Thoracic aorta (tissue), 2 donors: ENCODE results near the gene KCNJ6. TPM values are rescaled to one million over a fixed set of nuclear protein-coding genes. Genes with fewer than 3 reads are reported as not detected.

Experiments
- ATAC-seq: fragments of 150-250 bp; one replicate; pipeline ENCODE4 v1.8.0; 2017; ENCODE audit warnings: low read depth; ENCODE audit not compliant: insufficient number of reproducible peaks, low FRiP score
- DNase-seq: peaks from one replicate; pipeline ENCODE4 v3.0.0-alpha.2; 2020; ENCODE audit warnings: low spot score
- H3K27ac ChIP-seq, 2 donors: fragments of 200-600 bp; sonication (generic); 1 replicate in 1 of 2; 2 replicates in 1 of 2; pipeline ENCODE4 v1.5.1; 2016; ENCODE audit warnings: mild to moderate bottlenecking in 2 of 2, moderate library complexity in 2 of 2
- H3K27me3 ChIP-seq: fragments of 200-600 bp; sonication (generic); replicated peaks from 2 replicates; pipeline ENCODE4 v1.6.0; 2016; ENCODE audit warnings: mild to moderate bottlenecking; ENCODE audit not compliant: insufficient read depth
- H3K36me3 ChIP-seq: fragments of 200-600 bp; sonication (generic); one replicate; pipeline ENCODE4 v1.5.1; 2016
- H3K4me1 ChIP-seq, 2 donors: fragments of 200-600 bp; sonication (generic); 1 replicate in 1 of 2; 2 replicates in 1 of 2; pipeline versions ENCODE4 v1.5.1 to v1.6.0; 2016; ENCODE audit warnings: low read depth in 2 of 2, mild to moderate bottlenecking in 1 of 2; ENCODE audit not compliant: control insufficient read depth in 1 of 2
- H3K4me3 ChIP-seq: fragments of 200-600 bp; sonication (generic); 2 replicates; pipeline ENCODE4 v1.5.1; 2016; ENCODE audit warnings: mild to moderate bottlenecking
- H3K9me3 ChIP-seq: fragments of 200-600 bp; sonication (generic); 2 replicates; pipeline ENCODE4 v1.5.1; 2016
- CTCF ChIP-seq: fragments of 200-600 bp; sonication (generic); IDR thresholded peaks from one replicate; pipeline ENCODE4 v1.5.1; 2019; ENCODE audit warnings: antibody characterized with exemption
- total RNA-seq, 2 donors: library from RNA; depleted of rRNA; stranded (reverse); fragments of >200 nt; gene quantifications; one replicate each; pipeline versions ENCODE4 v1.1.0 to v1.2.3, GENCODE V29; 2016

Gene KCNJ6
- total RNA-seq, 2 donors from 2014 or later, result not detected

GRCh38 chr21:37704751-37705150 is 211.5 kb downstream of the KCNJ6 start:
- DNase-seq, result no peak

GRCh38 chr21:37702241-37702640 is 214.0 kb downstream of the KCNJ6 start:
- Histone ChIP-seq H3K27me3 (no peaks in the 10 kb centered on the region), H3K4me1 (no peaks in the 10 kb centered on the region), H3K36me3 (no peaks in the 10 kb centered on the region), H3K27ac (no peak overlapping the region), H3K4me3 (no peak overlapping the region), H3K9me3 (no peaks in the 10 kb centered on the region)
- DNase-seq (no peak), ATAC-seq (no peak)
- TF ChIP-seq CTCF, result no peak

More at GRCh38 chr21:37704751-37705150, 211.5 kb downstream of the KCNJ6 start:
- Histone ChIP-seq H3K27ac (no peak overlapping the region), H3K4me1 (no peaks in the 10 kb centered on the region), H3K36me3 (no peaks in the 10 kb centered on the region), H3K4me3 (no peak overlapping the region), H3K9me3 (no peaks in the 10 kb centered on the region), H3K27me3 (no peaks in the 10 kb centered on the region)
- no peak for TF ChIP-seq CTCF
- no peak for ATAC-seq

GRCh38 chr21:37700641-37701202 is 215.5 kb downstream of the KCNJ6 start:
- ATAC-seq, result no peak
- H3K36me3 ChIP-seq, result no peaks in the 10 kb centered on the region
- TF ChIP-seq CTCF, result peak; percentile 75

GRCh38 chr21:37699024-37699775 is 217.1 kb downstream of the KCNJ6 start:
- Histone ChIP-seq H3K27me3 (no peaks in the 10 kb centered on the region), H3K4me1 (peaks cover 0 to 18% of the 10 kb centered on the region in 2 donors), H3K27ac (no peak overlapping the region), H3K9me3 (no peaks in the 10 kb centered on the region), H3K36me3 (no peaks in the 10 kb centered on the region), H3K4me3 (no peak overlapping the region)
- no peak for ATAC-seq
- TF ChIP-seq CTCF, result no peak
- no peak for DNase-seq

More at GRCh38 chr21:37700641-37701202, 215.5 kb downstream of the KCNJ6 start:
- Histone ChIP-seq H3K4me1 (peaks cover 0 to 3% of the 10 kb centered on the region in 2 donors), H3K27ac (no peak overlapping the region), H3K27me3 (no peaks in the 10 kb centered on the region), H3K4me3 (no peak overlapping the region), H3K9me3 (no peaks in the 10 kb centered on the region)
- no peak for DNase-seq

GRCh38 chr21:37696936-37697335 is 219.3 kb downstream of the KCNJ6 start:
- no peaks in the 10 kb centered on the region for H3K36me3 ChIP-seq
- ATAC-seq (no peak), DNase-seq (no peak)
- no peaks in the 10 kb centered on the region for H3K9me3 ChIP-seq
- no peak for TF ChIP-seq CTCF
- H3K27ac ChIP-seq, result no peak overlapping the region
- H3K4me3 ChIP-seq, result no peak overlapping the region
- H3K4me1 ChIP-seq, result peaks cover 0 to 18% of the 10 kb centered on the region in 2 donors
- H3K27me3 ChIP-seq, result no peaks in the 10 kb centered on the region
